ENCODE results near the gene NLGN1.

DNA sequence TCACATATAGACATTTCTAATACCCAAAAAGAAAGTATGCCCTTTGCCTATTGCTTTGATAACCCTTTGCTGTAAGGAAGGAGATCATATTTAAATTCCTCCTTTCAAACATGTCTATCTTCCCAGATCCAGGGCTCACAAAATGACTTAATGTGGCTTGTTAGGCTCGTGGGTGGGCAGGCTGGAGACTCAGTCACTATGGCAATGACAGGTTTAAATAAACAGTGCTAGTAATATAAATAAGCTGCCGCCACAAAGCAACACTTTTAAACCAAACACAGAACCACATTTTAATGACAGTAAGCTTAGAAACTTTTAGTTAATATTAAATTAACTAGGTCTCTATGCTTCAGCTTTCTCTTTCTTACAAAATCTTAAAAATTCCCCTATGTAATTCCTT lies 845.6 kb downstream of the NLGN1 start:
- TF ChIP-seq ARNTL (CRISPR knock-in tag; IDR thresholded peaks at IDR 0.05; ENCODE audit: borderline replicate concordance, low read depth) (no peak), PPARA (CRISPR knock-in tag; IDR thresholded peaks at IDR 0.05; ENCODE audit: borderline replicate concordance) (no peak), ZNF8 (CRISPR knock-in tag; IDR thresholded peaks at IDR 0.05) (no peak), ZC3H10 (CRISPR knock-in tag; IDR thresholded peaks at IDR 0.05) (no peak)
- TF ChIP-seq, protein P1, sequence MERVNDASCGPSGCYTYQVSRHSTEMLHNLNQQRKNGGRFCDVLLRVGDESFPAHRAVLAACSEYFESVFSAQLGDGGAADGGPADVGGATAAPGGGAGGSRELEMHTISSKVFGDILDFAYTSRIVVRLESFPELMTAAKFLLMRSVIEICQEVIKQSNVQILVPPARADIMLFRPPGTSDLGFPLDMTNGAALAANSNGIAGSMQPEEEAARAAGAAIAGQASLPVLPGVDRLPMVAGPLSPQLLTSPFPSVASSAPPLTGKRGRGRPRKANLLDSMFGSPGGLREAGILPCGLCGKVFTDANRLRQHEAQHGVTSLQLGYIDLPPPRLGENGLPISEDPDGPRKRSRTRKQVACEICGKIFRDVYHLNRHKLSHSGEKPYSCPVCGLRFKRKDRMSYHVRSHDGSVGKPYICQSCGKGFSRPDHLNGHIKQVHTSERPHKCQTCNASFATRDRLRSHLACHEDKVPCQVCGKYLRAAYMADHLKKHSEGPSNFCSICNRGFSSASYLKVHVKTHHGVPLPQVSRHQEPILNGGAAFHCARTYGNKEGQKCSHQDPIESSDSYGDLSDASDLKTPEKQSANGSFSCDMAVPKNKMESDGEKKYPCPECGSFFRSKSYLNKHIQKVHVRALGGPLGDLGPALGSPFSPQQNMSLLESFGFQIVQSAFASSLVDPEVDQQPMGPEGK (CRISPR knock-in tag; IDR thresholded peaks at IDR 0.05; ENCODE audit: borderline replicate concordance), result no peak
- TF ChIP-seq, protein P2, sequence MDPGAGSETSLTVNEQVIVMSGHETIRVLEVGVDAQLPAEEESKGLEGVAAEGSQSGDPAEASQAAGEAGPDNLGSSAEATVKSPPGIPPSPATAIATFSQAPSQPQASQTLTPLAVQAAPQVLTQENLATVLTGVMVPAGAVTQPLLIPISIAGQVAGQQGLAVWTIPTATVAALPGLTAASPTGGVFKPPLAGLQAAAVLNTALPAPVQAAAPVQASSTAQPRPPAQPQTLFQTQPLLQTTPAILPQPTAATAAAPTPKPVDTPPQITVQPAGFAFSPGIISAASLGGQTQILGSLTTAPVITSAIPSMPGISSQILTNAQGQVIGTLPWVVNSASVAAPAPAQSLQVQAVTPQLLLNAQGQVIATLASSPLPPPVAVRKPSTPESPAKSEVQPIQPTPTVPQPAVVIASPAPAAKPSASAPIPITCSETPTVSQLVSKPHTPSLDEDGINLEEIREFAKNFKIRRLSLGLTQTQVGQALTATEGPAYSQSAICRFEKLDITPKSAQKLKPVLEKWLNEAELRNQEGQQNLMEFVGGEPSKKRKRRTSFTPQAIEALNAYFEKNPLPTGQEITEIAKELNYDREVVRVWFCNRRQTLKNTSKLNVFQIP (CRISPR knock-in tag; IDR thresholded peaks at IDR 0.05; ENCODE audit: borderline replicate concordance, low read depth), result no peak

Measured in SK-N-SH treated with all-trans-retinoic acid at 6 μM for 48 hours (cell line).